Upper lobe of left lung (tissue), 4 donors: ENCODE results near the gene OTOGL.

ENCODE experiments used
- CTCF ChIP-seq, 6 experiments: fragments of 450-650 bp in 4 of 6; fragments of 200-600 bp in 2 of 6; sonication (generic) in 2 of 6; IDR thresholded peaks; one replicate each; pipeline ENCODE4 v1.5.1; 2016 to 2019; ENCODE audit warnings: antibody characterized with exemption in 6 of 6
- EP300 ChIP-seq, 4 donors: sonication (generic); formaldehyde crosslinking; IDR thresholded peaks; one replicate each; pipeline ENCODE4 v1.5.1; 2017; ENCODE audit warnings: antibody characterized with exemption in 4 of 4, control low read depth in 2 of 4
- POLR2A ChIP-seq, 4 donors: fragments of 450-650 bp; IDR thresholded peaks; one replicate each; pipeline ENCODE4 v1.5.1; 2016 to 2017; ENCODE audit warnings: antibody characterized with exemption in 4 of 4, mild to moderate bottlenecking in 2 of 4
- POLR2AphosphoS5 ChIP-seq, 2 donors: sonication (generic); formaldehyde crosslinking; IDR thresholded peaks; one replicate each; pipeline ENCODE4 v1.5.1; 2017; ENCODE audit warnings: antibody characterized with exemption in 2 of 2

DNA sequence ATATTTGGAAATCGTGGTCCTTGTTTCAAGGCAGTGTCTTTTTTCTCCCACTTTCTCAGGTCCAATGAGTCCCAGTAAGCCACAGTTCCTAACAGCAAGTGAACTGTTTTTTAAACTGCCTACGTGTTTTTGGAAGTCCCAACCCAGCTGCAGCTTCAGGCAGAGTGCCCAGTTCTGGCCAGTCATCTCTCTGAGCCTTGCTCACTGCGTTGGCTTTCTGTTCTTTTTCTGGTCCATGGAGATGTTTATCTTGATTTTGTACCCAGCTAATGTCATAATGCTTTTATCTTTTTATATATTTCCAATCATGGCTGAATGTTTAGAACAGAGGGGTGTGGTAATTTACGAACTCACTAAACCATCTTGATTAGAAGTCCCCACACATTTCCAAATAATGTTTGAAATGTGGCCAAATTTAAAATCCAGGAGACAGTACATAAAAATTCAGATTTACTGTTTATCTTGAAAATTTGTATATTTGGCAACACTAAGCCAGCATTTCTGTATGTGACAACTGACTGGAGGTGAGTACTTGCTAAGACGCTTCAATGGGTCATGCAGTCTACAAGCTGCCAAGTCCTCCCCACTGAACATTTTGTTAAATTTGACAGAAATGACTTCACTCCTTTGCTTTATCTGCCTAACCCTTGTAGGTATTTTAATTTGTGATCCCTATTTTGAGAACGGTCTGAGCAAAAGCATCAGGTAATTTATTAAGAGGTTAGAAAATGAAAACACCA is 46.1 kb upstream of the OTOGL start:
- TF ChIP-seq CTCF (IDR thresholded peaks at IDR 0.05) (no peak), POLR2A (IDR thresholded peaks at IDR 0.05) (no peak), EP300 (IDR thresholded peaks at IDR 0.05) (no peak), POLR2AphosphoS5 (IDR thresholded peaks at IDR 0.05) (no peak)
